Iris pigment epithelial cell (primary cell): ENCODE measurements around the gene COL5A1.

Experiments
- DNase-seq: peaks from one replicate; pipeline ENCODE4 v3.0.0-alpha.2; 2011; ENCODE audit warnings: low read depth

The COL5A1 gene

DNA sequence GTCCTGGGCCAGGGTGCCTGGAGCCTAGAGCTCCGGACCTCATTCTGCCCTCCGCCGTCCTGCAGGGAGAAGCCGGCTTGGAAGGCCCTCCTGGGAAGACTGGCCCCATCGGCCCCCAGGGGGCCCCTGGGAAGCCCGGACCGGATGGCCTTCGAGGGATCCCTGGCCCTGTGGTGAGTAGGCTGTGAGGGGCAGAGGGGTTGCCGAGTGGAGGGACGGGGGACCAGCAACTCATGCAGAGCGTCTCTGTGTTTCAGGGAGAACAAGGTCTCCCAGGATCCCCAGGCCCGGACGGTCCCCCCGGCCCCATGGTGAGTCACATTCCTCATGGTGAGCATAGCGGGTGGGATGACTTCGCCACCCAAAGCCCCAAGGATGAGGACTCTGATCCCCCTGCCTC, 177.0 kb downstream of the COL5A1 start:
- DNase-seq, result no peak

- no peak for DNase-seq
These were observed 179.3 kb downstream of the COL5A1 start for GRCh38 chr9:134820901-134821300.

DNA sequence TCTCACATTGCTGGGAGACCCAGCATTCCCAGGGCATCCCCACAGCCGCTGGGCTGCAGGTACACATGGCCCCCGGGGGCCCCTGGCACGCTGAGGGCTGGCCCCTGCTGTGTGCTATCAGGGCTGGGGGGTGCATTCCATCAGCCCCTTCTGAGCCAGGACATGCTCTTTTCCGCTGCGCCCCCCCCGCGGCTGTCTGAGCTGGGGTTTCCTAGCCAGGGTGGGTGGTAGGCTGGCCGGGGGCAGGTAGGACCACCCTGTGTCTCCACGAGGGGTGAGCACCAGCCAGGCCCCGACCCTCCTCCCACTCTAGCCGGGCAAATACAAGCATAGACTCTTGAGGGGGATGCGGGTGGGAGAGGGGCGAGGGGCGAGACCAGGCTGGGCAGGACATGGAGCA, 180.9 kb downstream of the COL5A1 start:
- no peak for DNase-seq

DNA sequence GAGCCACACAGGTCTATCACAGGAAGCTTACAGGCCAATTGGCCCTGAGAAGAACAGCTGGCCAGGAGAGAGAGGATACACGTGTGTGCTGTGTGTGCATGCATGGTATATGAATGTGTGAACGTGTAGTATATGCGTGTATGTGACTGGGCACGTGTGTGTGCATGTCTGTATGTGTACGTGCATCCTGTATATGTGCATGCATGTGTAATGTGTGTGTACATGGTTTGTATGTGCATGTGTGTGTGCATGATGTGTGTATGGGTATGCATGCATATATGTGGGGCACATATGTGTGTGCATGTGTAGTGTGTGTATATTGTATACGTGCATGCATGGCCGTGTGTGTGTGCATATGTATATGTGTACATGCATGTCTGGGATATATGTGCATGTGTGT, 182.0 kb downstream of the COL5A1 start:
- no peak for DNase-seq

- no peak for DNase-seq
These were observed 183.0 kb downstream of the COL5A1 start for GRCh38 chr9:134824583-134824982.

DNA sequence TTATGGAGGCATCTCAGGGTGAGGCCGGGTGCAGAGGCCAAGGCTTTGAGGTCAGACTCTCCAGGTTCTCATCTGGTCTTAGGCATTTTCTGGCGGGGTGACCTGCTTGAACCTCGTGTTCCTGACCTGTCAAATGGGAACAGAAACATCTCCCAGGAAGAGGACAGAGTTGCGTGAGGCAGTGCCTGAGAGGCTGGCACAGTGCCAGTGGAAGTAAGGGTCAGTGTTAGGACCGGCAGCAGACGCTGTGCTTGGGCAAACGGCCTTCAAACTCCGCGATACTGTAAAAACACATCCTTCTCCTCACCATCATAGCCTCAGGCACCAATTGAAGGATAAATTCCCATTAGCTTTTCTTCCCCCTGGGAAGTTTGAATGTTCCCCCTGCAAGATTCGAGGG, 183.4 kb downstream of the COL5A1 start:
- no peak for DNase-seq

DNA sequence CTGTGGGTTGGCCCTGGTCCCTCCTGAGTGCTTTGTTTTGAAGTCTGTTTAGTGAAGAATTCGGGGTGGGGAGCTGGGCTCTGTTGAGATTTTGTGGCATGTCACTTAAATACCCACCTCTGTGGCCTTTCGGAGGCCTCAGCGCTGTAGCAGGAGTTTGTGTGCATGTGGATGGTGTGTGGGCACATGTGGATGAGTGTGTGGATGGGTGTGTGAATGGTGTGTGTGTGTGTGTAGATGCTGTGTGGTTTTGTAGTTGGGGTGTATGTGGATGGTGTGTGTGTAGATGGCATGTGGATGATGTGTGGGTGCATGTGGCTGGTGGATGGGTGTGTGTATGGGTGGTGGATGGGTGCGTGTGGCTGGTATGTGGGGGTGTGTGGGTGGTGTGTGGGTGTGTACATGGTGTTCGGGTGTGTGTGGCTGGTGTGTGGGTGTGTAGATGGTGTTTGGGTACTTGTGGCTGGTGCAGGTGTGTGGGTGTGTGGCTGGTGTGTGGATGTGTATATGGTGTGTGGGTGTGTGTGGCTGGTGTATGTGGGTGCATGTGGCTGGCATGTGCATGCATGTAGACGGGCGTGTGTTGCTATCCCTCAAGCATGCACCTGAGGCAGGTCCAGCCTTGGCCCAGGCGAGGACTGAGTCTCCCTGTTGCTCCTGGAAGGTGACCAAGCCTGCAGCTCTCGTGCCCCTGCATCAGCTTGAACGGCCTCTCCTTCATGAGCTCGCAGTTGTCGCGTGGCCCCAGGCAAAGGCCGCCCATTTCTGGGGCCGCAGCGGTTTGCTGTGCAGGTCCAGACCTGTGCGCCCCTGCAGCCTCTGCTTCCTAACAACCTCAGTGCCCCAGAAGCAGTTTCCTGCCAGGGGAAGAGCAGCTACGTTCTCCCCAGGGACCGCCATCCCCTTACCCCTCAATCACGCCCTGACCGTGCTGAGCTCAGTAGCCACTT, 185.0 kb downstream of the COL5A1 start:
- no peak for DNase-seq

- DNase-seq, result no peak
These were observed 186.0 kb downstream of the COL5A1 start for GRCh38 chr9:134827559-134827958.

- DNase-seq, result no peak
These were observed 186.4 kb downstream of the COL5A1 start for GRCh38 chr9:134827993-134828392.

DNA sequence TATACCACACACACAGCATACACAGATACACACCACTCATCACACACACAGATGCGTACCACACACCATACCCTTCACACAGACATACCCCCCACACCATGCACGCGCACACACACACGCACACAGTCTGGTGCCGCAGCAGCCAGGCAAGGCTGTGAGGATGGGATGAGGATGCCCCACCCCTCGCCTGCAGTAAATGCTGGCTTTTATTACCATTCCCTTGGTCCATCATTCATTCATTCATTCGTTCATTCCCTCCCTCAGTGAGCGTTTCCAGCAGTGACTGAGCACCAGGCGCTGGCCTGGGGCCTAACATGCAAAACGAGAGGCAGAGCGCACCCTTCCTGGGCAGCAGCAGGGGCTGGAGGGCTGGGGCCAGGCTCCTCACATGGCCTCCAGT, 187.3 kb downstream of the COL5A1 start:
- DNase-seq, result no peak

GRCh38 chr9:134829356-134829937, 187.8 kb downstream of the COL5A1 start:
- no peak for DNase-seq

- DNase-seq, result no peak
These were observed 188.5 kb downstream of the COL5A1 start for GRCh38 chr9:134830126-134830525.

DNA sequence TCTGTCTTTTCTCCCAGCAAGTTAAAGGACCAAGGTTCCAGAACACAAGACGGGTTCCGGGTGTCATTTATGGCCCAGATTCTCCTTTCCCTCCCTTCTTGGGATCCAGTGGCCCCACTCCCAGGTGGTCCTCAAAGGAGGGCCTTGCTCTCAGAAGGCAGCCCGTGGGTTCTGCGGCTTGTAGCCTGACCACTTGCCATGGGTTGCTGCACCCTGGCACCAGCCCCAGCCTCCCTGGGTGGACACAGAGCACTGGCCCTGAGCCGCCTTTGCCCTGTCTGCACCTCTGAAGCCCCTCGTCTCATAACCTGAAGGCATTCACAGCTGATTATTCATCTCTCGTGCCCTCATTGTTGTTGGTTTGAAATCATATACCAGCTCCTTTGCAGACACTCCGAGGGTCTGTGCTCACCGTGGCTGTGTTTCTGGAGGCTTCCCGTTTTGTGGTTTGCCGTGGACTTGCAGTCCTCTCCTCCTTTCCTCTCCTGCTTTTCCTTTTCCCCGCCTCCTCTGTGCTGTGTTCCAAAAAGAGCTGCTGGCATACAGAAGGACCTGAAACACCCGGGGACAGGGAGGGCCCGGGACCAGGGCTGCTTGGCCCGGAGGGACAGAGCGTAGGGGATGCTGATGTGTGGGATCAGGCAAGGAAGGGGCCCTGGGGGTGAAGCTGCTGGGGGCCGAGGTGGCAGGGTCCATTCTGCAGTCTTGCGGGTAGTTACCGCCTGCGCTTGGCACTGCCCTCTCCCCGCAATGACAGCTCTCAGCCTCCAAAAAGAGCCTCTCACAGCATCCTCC, 189.5 kb downstream of the COL5A1 start:
- DNase-seq, result no peak

GRCh38 chr9:134832471-134832870, 190.9 kb downstream of the COL5A1 start:
- no peak for DNase-seq

DNA sequence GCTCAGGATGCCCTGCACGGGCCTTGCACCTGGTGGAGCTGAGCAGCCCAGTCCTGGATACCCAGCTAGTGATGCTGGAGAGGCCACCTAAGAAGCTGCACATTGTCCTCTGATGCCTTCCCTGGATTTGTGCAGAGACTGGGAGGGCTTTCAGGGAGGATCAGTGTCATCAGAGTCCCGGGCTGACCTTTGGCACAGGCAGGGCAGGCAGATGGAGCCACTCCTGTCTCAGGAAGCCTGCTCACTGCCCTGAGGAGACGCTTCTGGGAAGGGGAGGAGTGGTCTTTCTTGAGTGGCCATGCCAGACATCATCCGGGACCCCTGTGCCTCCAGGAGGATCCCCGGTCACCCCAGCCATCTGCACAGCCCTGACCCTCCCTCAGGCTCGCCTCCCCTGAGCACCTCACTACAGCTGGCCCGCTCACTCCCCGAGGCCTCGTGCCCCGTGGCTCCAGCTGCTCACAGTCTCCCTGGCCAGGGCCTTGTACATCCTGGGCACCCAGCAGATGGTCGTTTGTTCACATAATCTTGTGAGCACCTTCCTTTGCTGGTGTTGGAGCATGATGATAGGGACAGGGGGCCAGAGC, 191.8 kb downstream of the COL5A1 start:
- no peak for DNase-seq

GRCh38 chr9:134834217-134834956, 192.8 kb downstream of the COL5A1 start:
- no peak for DNase-seq

- DNase-seq, result no peak
These were observed 193.4 kb downstream of the COL5A1 start for GRCh38 chr9:134834957-134835419.

DNA sequence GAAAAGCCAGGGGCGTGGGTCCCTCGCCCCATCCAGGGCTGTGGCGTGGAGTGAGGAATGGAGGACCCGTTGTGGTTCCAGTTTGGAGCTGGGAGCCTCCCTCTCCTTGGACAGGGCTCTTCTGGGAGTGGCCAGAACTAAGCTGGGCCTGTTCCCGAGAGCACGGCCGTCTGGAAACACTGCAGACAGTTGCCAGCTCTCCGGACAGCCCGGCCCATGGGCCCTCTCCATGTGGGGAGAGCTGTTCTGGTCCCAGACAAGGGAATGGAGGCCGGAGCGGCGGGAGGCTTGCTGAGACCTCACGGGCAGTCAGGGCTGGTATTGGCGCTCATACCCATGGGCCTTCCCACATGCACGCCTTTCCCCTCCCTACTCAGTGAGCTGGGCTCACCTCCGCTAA, 193.8 kb downstream of the COL5A1 start:
- no peak for DNase-seq

DNA sequence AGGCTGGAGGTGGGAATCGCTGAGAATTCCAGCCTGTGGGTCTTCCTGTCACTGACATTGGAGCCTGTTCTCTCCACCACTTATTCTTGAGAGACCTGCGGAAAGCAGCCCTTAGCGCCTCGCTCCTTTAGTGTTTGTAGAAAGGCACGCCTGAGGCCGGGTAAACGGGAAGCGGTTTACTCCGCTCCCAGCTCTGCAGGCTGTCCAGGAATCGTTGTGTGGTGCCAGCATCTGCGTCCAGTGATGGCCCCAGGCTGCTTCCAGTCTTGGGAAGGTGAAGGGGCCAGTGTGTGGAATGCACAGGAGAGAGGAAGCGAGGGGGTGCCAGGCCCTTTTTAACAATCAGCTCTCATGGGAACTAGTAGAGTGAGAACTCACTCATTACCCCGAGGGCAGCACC, 194.4 kb downstream of the COL5A1 start:
- DNase-seq, result no peak

DNA sequence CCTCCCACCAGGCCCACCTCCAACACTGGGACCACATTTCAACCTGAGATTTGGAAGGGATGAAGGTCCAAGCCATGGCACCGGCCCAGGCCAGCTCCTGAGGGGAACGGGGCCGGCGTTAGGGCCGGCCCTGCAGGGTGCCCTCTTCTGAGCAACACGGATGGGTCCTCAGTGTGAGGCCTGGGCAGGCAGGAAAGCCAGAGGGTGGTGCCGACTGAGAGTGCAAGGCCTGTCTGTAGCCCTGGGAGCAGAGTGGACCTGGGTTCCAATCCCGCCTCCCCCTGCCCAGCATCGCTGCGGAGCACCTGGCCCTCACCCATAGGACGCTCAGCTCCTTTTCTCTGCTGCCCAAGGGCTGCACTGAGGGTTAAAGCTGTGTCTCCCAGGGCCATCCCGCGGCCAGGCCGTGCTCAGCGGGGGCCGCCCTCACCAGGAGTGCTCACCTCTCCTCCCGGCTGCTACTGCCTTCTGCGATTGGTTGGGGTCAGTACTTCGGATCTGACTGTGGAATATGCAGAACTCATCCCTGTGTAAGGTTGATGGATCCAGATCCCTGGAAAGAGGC, 194.9 kb downstream of the COL5A1 start:
- no peak for DNase-seq

- peak; percentile 38 for DNase-seq
These were observed 195.9 kb downstream of the COL5A1 start for GRCh38 chr9:134837529-134837928.
